SK-N-SH (cell line): ENCODE data around the gene FAM222B. TPM values are rescaled to one million over a fixed set of nuclear protein-coding genes. Genes with fewer than 3 reads are reported as not detected.

Source experiments
- CTCF ChIA-PET: fragments of 300-600, 350-600 bp; formaldehyde crosslinking; extraction: SDS; loops from one replicate; lab custom pipeline; 2021; lab: Yijun Ruan, JAX
- POLR2A ChIA-PET: fragments of 350-600 bp; sonication (Branson Sonifier 250); formaldehyde crosslinking; extraction: SDS; loops from one replicate; lab custom pipeline; 2020; ENCODE audit warnings: antibody characterized with exemption, inconsistent platforms; lab: Yijun Ruan, JAX
- DNase-seq: peaks from one replicate; pipeline ENCODE4 v3.0.0; 2012
- H2AFZ ChIP-seq: fragments of 200-600 bp; sonication (generic); 2 replicates; pipeline ENCODE4 v1.8.1; 2016; ENCODE audit warnings: antibody characterized with exemption, mild to moderate bottlenecking, low read depth
- H3F3A ChIP-seq: fragments of 200-600 bp; sonication (generic); replicated peaks from 2 replicates; pipeline ENCODE3; 2016; ENCODE audit warnings: antibody characterized with exemption, mild to moderate bottlenecking; ENCODE audit not compliant: insufficient read depth
- H3K27ac ChIP-seq, 2 experiments: fragments of 200-500 bp in 1 of 2; fragments of 200-600 bp in 1 of 2; sonication (Bioruptor generic) in 1 of 2; sonication (generic), shearing (Covaris generic) in 1 of 2; 2 replicates each; pipeline versions ENCODE4 v1.5.1 to v1.6.1; 2014 to 2016; ENCODE audit warnings: low read depth in 2 of 2, inconsistent platforms in 1 of 2, low read length in 1 of 2, mild to moderate bottlenecking in 1 of 2, mixed read lengths in 1 of 2
- H3K27me3 ChIP-seq: fragments of 200-600 bp; sonication (generic), shearing (Covaris generic); 2 replicates; pipeline ENCODE4 v1.6.1; 2016; ENCODE audit warnings: mixed run types; ENCODE audit not compliant: insufficient read depth
- H3K36me3 ChIP-seq, 2 experiments: fragments of 200-500 bp in 1 of 2; fragments of 200-600 bp in 1 of 2; sonication (Bioruptor generic) in 1 of 2; sonication (generic) in 1 of 2; replicated peaks in 1 of 2; 2 replicates each; pipeline versions ENCODE3 to v1.5.1; 2014 to 2016; ENCODE audit warnings: low read length in 1 of 2, mild to moderate bottlenecking in 1 of 2; ENCODE audit not compliant: insufficient read depth in 2 of 2, control insufficient read depth in 1 of 2
- H3K4me1 ChIP-seq, 2 experiments: fragments of 200-500 bp in 1 of 2; fragments of 200-600 bp in 1 of 2; sonication (Bioruptor generic) in 1 of 2; sonication (generic), shearing (Covaris generic) in 1 of 2; 2 replicates each; pipeline versions ENCODE4 v1.5.1 to v1.6.1; 2014 to 2016; ENCODE audit warnings: low read depth in 1 of 2, low read length in 1 of 2, mixed run types in 1 of 2; ENCODE audit not compliant: insufficient read depth in 2 of 2, control insufficient read depth in 1 of 2
- H3K4me2 ChIP-seq: fragments of 200-600 bp; sonication (generic), shearing (Covaris generic); 2 replicates; pipeline ENCODE4 v1.6.1; 2017; ENCODE audit warnings: mixed run types
- H3K4me3 ChIP-seq, 2 experiments: fragments of 200-500 bp in 1 of 2; fragments of 200-600 bp in 1 of 2; sonication (Bioruptor generic) in 1 of 2; sonication (generic), shearing (Covaris generic) in 1 of 2; 2 replicates each; pipeline versions ENCODE4 v1.5.1 to v1.8.1; 2014 to 2016; ENCODE audit warnings: low read depth in 2 of 2, inconsistent platforms in 1 of 2, low read length in 1 of 2, mild to moderate bottlenecking in 1 of 2, mixed read lengths in 1 of 2, moderate library complexity in 1 of 2
- H3K79me2 ChIP-seq: fragments of 200-600 bp; sonication (generic); 2 replicates; pipeline ENCODE4 v1.8.1; 2017; ENCODE audit warnings: mild to moderate bottlenecking; ENCODE audit not compliant: insufficient read depth
- H3K9ac ChIP-seq: fragments of 200-600 bp; sonication (generic); 2 replicates; pipeline ENCODE4 v1.6.1; 2017; ENCODE audit warnings: mixed run types
- H3K9me2 ChIP-seq: fragments of 200-600 bp; sonication (generic); 2 replicates; pipeline ENCODE4 v1.6.1; 2017; ENCODE audit warnings: mixed run types
- H3K9me3 ChIP-seq: fragments of 200-600 bp; sonication (generic); 2 replicates; pipeline ENCODE4 v1.6.1; 2017; ENCODE audit warnings: mixed run types, mild to moderate bottlenecking, moderate library complexity
- H4K20me1 ChIP-seq: fragments of 200-600 bp; sonication (generic); 2 replicates; pipeline ENCODE4 v1.6.1; 2017; ENCODE audit warnings: mild to moderate bottlenecking, mixed run types; ENCODE audit not compliant: insufficient read depth
- CHD2 ChIP-seq: fragments of 150-350 bp; IDR thresholded peaks from 2 replicates; pipeline ENCODE4 v1.6.1; 2018; ENCODE audit warnings: low read length; ENCODE audit not compliant: partially characterized antibody
- EP300 ChIP-seq, 2 experiments: IDR thresholded peaks; 2 replicates each; pipeline versions ENCODE4 v1.4.0 to v1.6.1; 2012; ENCODE audit warnings: borderline replicate concordance in 1 of 2, low read depth in 1 of 2, low read length in 1 of 2
- EZH2phosphoT487 ChIP-seq: fragments of 200-600 bp; sonication (generic); IDR thresholded peaks from 2 replicates; pipeline ENCODE4 v1.6.1; 2017; ENCODE audit warnings: low read depth, mixed run types, mild to moderate bottlenecking, antibody characterized with exemption, moderate library complexity, borderline replicate concordance
- FOSL2 ChIP-seq: IDR thresholded peaks from 2 replicates; pipeline ENCODE4 v1.4.0; 2012; ENCODE audit warnings: low read depth, mild to moderate bottlenecking, moderate library complexity, borderline replicate concordance
- FOXJ3 ChIP-seq: sonication (generic); formaldehyde crosslinking; IDR thresholded peaks from 2 replicates; pipeline ENCODE4 v1.5.1; 2020; ENCODE audit warnings: mild to moderate bottlenecking, missing genetic modification reagents
- GABPA ChIP-seq: IDR thresholded peaks from 2 replicates; pipeline ENCODE4 v1.4.0; 2012; ENCODE audit warnings: low read depth, mild to moderate bottlenecking
- GATA2 ChIP-seq: sonication (generic); formaldehyde crosslinking; IDR thresholded peaks from 2 replicates; pipeline ENCODE4 v1.5.0; 2020; ENCODE audit warnings: mild to moderate bottlenecking, missing genetic modification reagents
- MAX ChIP-seq: IDR thresholded peaks from 2 replicates; pipeline ENCODE4 v1.4.0; 2012; ENCODE audit warnings: low read depth
- MEF2A ChIP-seq: IDR thresholded peaks from 2 replicates; pipeline ENCODE4 v1.4.0; 2012; ENCODE audit warnings: low read depth, borderline replicate concordance
- MXI1 ChIP-seq: IDR thresholded peaks from 2 replicates; pipeline ENCODE4 v1.6.1; 2012; ENCODE audit warnings: mild to moderate bottlenecking, low read depth, low read length, improper control_type of control experiment
- NFIC ChIP-seq: IDR thresholded peaks from 2 replicates; pipeline ENCODE4 v1.4.0; 2012; ENCODE audit warnings: borderline replicate concordance
- NRF1 ChIP-seq: IDR thresholded peaks from 2 replicates; pipeline ENCODE4 v1.6.1; 2012; ENCODE audit warnings: low read depth, mild to moderate bottlenecking, low read length
- RCOR1 ChIP-seq: fragments of 150-350 bp; IDR thresholded peaks from 2 replicates; pipeline ENCODE4 v1.6.1; 2017; ENCODE audit warnings: antibody characterized with exemption, low read length
- RXRA ChIP-seq: IDR thresholded peaks from 2 replicates; pipeline ENCODE4 v1.4.0; 2012; ENCODE audit warnings: low read depth, mild to moderate bottlenecking, borderline replicate concordance
- SIN3A ChIP-seq: IDR thresholded peaks from 2 replicates; pipeline ENCODE4 v1.6.1; 2012; ENCODE audit warnings: low read depth, mild to moderate bottlenecking, low read length, moderate library complexity, borderline replicate concordance
- TAF1 ChIP-seq: IDR thresholded peaks from 2 replicates; pipeline ENCODE4 v1.6.1; 2012; ENCODE audit warnings: low read depth, mild to moderate bottlenecking, low read length, moderate library complexity, borderline replicate concordance
- USF1 ChIP-seq: IDR thresholded peaks from 2 replicates; pipeline ENCODE4 v1.4.0; 2012; ENCODE audit warnings: low read depth, borderline replicate concordance
- USF2 ChIP-seq: fragments of 150-350 bp; IDR thresholded peaks from 2 replicates; pipeline ENCODE4 v1.6.1; 2017; ENCODE audit warnings: antibody characterized with exemption, low read length, low read depth, borderline replicate concordance
- ZBTB33 ChIP-seq: IDR thresholded peaks from 2 replicates; pipeline ENCODE4 v1.4.0; 2012; ENCODE audit warnings: low read depth, borderline replicate concordance
- WGBS: methylation state at CpG from one replicate; pipeline ENCODE4 v1.1.6; 2017; ENCODE audit warnings: low lambda C conversion rate; 5-methylcytosine and 5-hydroxymethylcytosine counted together
- polyA plus RNA-seq, 3 experiments: library from polyadenylated mRNA; depleted of rRNA; stranded (reverse); fragments of >200 nt; gene quantifications; 2 replicates each; pipeline ENCODE4 v1.2.3, GENCODE V29; 2012

Gene FAM222B
- polyA plus RNA-seq, 1 of the 3 experiments (the other 2 are of a cell fraction), result 9.0 TPM

GRCh38 chr17:28867276-28867675, 24.7 kb upstream of the FAM222B start:
- Histone ChIP-seq H3K27ac (no peak overlapping the region), H3K4me2 (no peak overlapping the region), H3K36me3 (no peaks in the 10 kb centered on the region), H4K20me1 (no peaks in the 10 kb centered on the region), H3K9me2 (no peaks in the 10 kb centered on the region), H3K9me3 (no peaks in the 10 kb centered on the region), H2AFZ (no peak overlapping the region), H3K4me3 (no peak overlapping the region), H3F3A (no peaks in the 10 kb centered on the region), H3K79me2 (no peaks in the 10 kb centered on the region), H3K4me1 (no peaks in the 10 kb centered on the region), H3K27me3 (no peaks in the 10 kb centered on the region), H3K9ac (no peak overlapping the region)
- WGBS, result 92% methylated on average over 7 of the region's 7 CpGs
- no peak for TF ChIP-seq USF2
- no peak for TF ChIP-seq RXRA
- POLR2A ChIA-PET, result no interaction called here
- no peak for DNase-seq
- CTCF ChIA-PET, result no interaction called here

- H4K20me1 ChIP-seq, result no peaks in the 10 kb centered on the region
- H3K27ac ChIP-seq, result no peak overlapping the region
- TF ChIP-seq FOXJ3 (CRISPR knock-in tag) (no peak), FOSL2 (no peak), CHD2 (no peak), RXRA (no peak), EZH2phosphoT487 (no peak), USF2 (no peak), GATA2 (CRISPR knock-in tag) (no peak), NRF1 (no peak), MXI1 (no peak), ZBTB33 (no peak), RCOR1 (no peak), MAX (no peak), USF1 (no peak), NFIC (no peak), SIN3A (no peak), EP300 (IDR thresholded peaks at IDR 0.05; ENCODE audit: borderline replicate concordance in 1 of 2, low read depth in 1 of 2, low read length in 1 of 2) (no peak), TAF1 (no peak), GABPA (no peak), MEF2A (no peak)
- no peaks in the 10 kb centered on the region for H3F3A ChIP-seq
- H3K4me1 ChIP-seq, result no peaks in the 10 kb centered on the region
- no peaks in the 10 kb centered on the region for H3K79me2 ChIP-seq
- WGBS, result 83% methylated on average over 13 of the region's 13 CpGs
- no peak overlapping the region for H3K9ac ChIP-seq
- ChIA-PET POLR2A (no interaction called here), CTCF (no interaction called here)
- no peaks in the 10 kb centered on the region for H3K9me2 ChIP-seq
- H3K4me2 ChIP-seq, result no peak overlapping the region
- no peaks in the 10 kb centered on the region for H3K27me3 ChIP-seq
- DNase-seq, result no peak
- H3K9me3 ChIP-seq, result no peaks in the 10 kb centered on the region
- H3K4me3 ChIP-seq, result no peak overlapping the region
- no peak overlapping the region for H2AFZ ChIP-seq
- H3K36me3 ChIP-seq, result no peaks in the 10 kb centered on the region
Measured at GRCh38 chr17:28865946-28866752, 23.6 kb upstream of the FAM222B start.
